ENCODE measurements around the gene PBX3. TPM values are rescaled to one million over a fixed set of nuclear protein-coding genes. Genes with fewer than 3 reads are reported as not detected.

PBX3 gene
- total and polyA plus RNA-seq, 10 of the 15 experiments (the other 5 are each of a cell fraction or from before 2014, with no cell fraction given) = 6.7 to 146 (median 22.2) TPM

- intact Hi-C loops (cut with micrococcal nuclease; ENCODE audit: unreplicated experiment) (loop anchor here (5.0 kb wide), 1 partner anchor 66 kb away; no protein-coding TSS in a partner anchor), in situ Hi-C loops (cut with MboI) (no loop called here)
- no peak for DNase-seq (ENCODE audit: low read depth, low spot score)
- Histone ChIP-seq H3K4me3 (no peak overlapping the region), H2AFZ (ENCODE audit: control insufficient read depth, low read depth, low read length) (no peak overlapping the region), H3K4me1 (ENCODE audit: control insufficient read depth, insufficient read depth, low read length) (peaks cover 7% of the 10 kb centered on the region; the same call in 1 of the 2 replicates), H3K36me3 (ENCODE audit: control insufficient read depth in 2 of 2, insufficient read depth in 2 of 2, low read length in 1 of 2) (no peaks in the 10 kb centered on the region), H3K4me2 (ENCODE audit: control insufficient read depth, insufficient read depth) (0 out of 2 replicates have a peak overlapping the region, but pooled peaks have one; percentile 22), H3K9ac (ENCODE audit: control insufficient read depth, insufficient read depth, low read length) (no peak overlapping the region), H4K20me1 (ENCODE audit: control insufficient read depth, insufficient read depth) (no peaks in the 10 kb centered on the region), H3K27me3 (replicated peaks in 1 of 2; ENCODE audit: control insufficient read depth in 2 of 2, insufficient read depth in 2 of 2, low read length in 1 of 2) (no peaks in the 10 kb centered on the region), H3K9me3 (replicated peaks; ENCODE audit: control insufficient read depth, insufficient read depth, low read length) (no peaks in the 10 kb centered on the region), H3K79me2 (ENCODE audit: control insufficient read depth, insufficient read depth, low read length) (peaks cover 95% of the 10 kb centered on the region), H3K27ac (ENCODE audit: control insufficient read depth, insufficient read depth) (no peak overlapping the region; the same call in 1 of the 2 replicates)
- ChIA-PET SMC1A (ENCODE audit: uncharacterized antibody, unreplicated experiment) (interaction anchor here (0.5 to 5.9 kb wide), 12 partner anchors 59 to 208 kb away, joined by 3 to 33 read pairs (median 4); no protein-coding TSS in a partner anchor), RAD21 (ENCODE audit: unreplicated experiment) (interaction anchor here (0.8 to 2.9 kb wide), 8 partner anchors 8 to 196 kb away, joined by 3 to 16 read pairs (median 3); no protein-coding TSS in a partner anchor), CTCF (interaction anchor here (0.8 to 4.2 kb wide), 8 partner anchors 37 to 197 kb away, joined by 3 to 21 read pairs (median 4); no protein-coding TSS in a partner anchor), POLR2A (interaction anchor here (0.6 to 1.5 kb wide), 4 partner anchors 54 to 491 kb away, joined by 3 to 4 read pairs (median 4); no protein-coding TSS in a partner anchor)
- peak; percentile 34 for ATAC-seq
- TF ChIP-seq SMAD5 (IDR thresholded peaks at IDR 0.05; ENCODE audit: low read depth) (no peak), NFYB (IDR thresholded peaks at IDR 0.05; ENCODE audit: insufficient read depth, low read depth, low read length) (no peak), IRF3 (IDR thresholded peaks at IDR 0.05) (no peak), POLR2AphosphoS5 (IDR thresholded peaks at IDR 0.05; ENCODE audit: low read length) (no peak), MYB (IDR thresholded peaks at IDR 0.05; ENCODE audit: borderline replicate concordance, low read depth, low read length) (no peak), TCF7 (IDR thresholded peaks at IDR 0.05; ENCODE audit: borderline replicate concordance) (no peak)
- FAIRE-seq = no peak
- WGBS (ENCODE audit: insufficient coverage, insufficient replicate concordance, low lambda C conversion rate, missing lambda C conversion rate) = 98% methylated on average over 4 of the region's 4 CpGs
- BruUV-seq (replicated peaks) = no TSS peak
These were observed 9.3 kb downstream of the PBX3 start for GRCh38 chr9:125756518-125756917.
